HG03469 (cell line): Measurements from ENCODE around the gene RAB43.

Experiments
- ATAC-seq: cut with Tn5 transposase; IDR thresholded peaks from one replicate; pipeline ENCODE4 v1.9.1; 2021; ENCODE audit warnings: mild to moderate bottlenecking, moderate library complexity, moderate number of reproducible peaks; ENCODE audit not compliant: unreplicated experiment

RAB43 gene

GRCh38 chr3:129061888-129062834, 59.4 kb downstream of the RAB43 start:
- no peak for ATAC-seq

DNA sequence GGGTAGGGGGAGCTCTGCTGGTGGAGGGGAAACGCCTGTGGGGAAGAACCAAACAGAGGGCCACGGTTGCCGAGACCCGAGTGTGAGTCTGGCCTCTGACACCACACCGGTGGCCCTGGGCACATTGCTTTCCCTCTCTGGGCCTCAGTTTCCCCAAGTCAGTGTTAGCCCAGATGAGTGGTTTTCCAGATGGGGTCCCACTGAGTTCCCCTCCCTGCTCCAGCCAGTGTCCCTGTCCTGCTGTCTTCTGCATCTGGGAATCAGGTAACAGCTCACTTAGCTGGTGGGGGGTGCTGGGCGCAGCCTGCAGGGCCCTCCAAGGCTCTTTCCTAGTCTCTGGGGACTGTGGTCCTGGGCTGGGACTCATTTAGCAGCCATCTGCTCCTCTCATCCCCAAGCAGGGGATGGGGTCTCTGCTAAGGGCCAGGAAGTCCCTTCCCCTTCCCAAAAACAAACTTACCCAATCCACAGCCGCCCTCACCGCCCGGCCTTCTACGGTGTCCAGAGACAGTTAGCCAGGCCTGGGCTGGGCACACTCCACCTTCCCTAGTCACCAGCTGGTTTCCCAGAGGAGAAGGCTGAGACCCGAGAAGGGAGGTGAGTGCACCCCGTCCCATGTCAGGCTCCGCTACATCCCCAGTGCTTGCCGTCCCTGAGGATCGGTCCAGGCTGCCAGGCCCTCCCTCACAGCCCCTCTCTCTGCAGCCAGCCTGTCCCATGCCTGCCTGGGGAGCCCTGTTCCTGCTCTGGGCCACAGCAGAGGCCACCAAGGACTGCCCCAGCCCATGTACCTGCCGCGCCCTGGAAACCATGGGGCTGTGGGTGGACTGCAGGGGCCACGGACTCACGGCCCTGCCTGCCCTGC, 60.3 kb downstream of the RAB43 start:
- ATAC-seq, result no peak

DNA sequence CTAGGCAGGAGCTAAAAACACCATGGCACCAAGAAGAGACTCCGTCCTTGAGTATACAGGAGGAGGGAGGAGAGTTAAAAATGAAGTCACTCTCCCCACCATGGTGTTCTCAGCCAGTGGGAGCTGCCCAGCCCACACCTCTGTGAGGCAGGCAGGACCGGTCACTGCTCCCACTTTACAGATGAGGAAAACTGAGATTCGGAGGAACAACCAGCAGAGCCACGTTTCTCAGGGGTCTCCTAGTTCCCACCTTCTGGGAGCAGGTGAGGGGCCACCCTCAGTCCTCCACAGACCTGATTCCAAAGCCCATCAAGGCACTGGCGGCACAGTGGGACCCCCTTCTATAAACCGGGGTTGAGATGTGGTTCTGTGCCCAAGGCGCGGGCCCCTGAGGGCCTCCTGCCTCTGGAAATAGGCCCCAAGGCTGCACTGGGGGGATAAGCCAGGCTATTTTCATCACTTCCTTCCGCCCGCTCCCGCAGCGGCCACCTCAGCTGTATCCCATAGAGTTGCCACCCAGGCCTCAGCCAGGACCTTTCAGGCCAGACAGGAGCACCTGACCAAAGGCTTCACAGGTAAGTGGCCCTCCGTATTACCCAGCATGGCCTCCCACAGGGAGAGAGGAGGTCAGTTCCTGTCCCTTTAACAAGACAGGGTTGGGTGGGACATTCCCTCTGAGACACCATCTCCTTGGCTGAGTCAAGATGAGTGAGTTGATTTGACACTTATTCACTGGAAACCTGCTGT, 61.2 kb downstream of the RAB43 start, which contains the start of gene GP9:
TSS of gene GP9 (plus strand) at position 504 of the 747 bp plus-strand sequence. CDS start 961 bp downstream, outside the sequence.
- no peak for ATAC-seq

DNA sequence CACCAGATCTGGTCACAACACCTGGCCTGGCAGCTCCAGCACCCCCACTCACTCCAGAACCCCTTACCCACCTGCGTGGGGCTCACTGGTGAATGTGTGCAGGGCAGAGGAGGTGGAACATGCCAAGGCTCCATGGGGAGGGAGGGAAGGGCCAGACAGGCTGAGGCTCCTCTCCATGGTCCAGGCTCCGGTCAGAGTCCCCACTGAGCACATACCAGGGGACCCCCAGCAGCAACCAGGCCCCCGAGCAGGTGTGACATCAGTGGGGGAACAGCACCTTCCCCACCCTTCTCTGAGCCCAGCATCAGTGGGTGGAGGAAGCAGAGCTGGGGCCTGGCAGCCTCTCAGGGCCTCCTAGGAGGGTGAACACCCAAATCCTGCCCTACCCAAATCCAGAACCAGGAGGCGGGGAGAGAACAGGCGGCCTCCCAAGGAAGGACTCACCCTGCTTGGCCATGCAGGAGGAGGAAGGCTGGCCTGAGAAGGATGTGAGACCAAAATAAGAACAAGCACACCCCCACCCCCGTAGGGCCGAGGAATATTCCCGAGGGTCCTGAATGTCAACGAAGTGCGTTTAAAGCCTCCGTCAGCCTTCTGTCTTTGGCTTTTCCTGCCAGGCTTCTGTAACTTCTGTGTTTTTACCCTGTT, 62.2 kb downstream of the RAB43 start:
- ATAC-seq, result no peak

GRCh38 chr3:129058441-129059200, 63.0 kb downstream of the RAB43 start:
- peak; percentile 55 for ATAC-seq

DNA sequence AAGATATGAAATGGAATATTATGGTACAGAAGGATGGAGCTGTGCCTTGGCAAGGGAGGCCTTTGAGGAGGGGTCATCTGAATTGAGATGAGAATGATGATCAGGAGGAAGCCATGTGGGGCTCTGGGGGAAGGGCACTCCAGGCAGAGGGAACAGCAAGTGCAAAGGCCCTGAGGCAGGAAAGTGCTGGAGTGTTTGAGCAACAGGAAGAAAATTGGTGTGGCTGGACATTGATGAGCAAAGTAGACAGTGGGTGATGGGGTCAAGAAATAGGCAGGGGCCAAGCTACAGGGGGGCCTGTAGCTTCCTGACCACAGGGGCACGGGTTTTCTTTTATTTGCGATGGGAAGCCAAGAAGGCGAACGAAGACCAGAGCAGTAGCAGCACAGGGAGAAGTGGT, 64.4 kb downstream of the RAB43 start:
- ATAC-seq, result no peak

GRCh38 chr3:129056451-129057173, 65.0 kb downstream of the RAB43 start:
- ATAC-seq, result no peak

GRCh38 chr3:129054605-129055104, 66.9 kb downstream of the RAB43 start:
- no peak for ATAC-seq

DNA sequence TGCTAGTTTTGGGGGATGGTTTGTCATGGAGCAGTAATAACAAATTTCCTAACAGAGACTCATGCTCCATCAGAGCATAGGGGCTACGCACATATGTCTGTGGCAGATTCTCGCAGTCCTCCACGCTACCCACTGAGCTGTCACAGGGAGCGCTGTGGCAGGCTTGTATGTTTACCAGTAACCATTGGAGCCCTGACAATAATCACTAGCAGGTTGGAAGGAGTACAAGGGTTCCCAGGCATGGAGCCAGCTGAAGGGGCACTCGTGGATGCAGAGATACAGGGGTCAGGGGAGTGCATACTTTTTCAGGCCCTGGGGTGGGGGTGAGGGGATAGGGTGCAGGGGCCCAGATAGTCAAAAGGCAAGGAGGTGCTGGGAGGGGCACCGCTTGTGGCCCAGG, 68.9 kb downstream of the RAB43 start:
- ATAC-seq, result no peak

DNA sequence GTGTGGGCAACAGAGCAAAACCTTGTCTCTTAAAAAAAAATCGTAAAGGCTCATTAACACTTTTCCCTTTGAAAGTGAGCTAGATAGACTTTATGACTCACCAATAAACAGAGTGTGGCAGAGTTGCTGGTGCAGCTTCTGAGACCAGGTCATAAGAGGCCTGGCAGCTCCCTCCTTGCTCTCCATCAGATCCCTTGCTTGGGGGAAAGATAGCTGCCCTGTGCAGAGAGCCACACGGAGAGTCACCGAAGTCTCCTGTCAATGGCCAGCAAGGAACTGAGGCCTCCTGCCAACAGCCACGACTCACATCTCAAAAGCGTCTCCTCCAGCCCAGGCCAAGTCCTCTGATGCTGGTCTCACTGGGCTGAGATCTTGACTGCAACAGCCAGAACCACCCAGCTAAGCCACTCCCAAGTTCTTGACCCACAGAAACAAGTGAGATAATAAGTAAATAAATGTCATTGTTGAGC, 69.7 kb downstream of the RAB43 start:
- no peak for ATAC-seq

DNA sequence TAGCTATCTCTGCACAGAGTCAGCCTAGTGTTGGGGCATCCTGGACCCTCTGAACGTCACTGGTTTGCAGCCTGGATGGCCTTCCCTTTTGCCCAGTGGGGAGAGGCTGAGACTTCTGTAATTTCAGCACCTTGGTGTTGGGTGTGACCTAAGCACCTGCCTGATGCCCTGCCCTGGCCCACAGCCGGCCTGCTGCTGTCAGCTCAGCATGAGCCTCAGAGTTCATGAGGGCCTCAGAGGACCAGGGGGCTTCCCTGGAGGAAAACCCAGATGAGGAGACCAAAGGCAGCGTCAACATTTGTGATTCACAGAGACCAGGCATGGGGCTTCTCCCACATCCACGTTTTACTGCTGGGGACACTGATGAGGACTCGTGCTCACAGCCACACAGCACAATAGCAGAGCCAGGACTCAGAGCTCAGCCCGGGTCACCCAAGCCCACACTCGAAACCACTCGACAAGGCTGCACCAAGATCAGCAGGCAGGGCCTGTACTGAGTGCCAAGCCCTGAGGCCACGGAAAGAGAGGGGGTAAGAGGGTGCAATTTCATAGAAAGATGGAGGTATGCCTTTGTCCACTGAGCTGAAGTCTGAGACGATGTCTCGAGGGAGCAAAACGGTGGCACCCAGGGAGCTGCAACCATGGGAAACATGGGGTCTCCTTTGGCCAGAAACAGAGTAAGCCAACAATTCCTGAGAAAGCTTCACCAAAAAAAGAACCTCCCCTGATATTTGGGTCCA, 70.9 kb downstream of the RAB43 start:
- ATAC-seq, result no peak

DNA sequence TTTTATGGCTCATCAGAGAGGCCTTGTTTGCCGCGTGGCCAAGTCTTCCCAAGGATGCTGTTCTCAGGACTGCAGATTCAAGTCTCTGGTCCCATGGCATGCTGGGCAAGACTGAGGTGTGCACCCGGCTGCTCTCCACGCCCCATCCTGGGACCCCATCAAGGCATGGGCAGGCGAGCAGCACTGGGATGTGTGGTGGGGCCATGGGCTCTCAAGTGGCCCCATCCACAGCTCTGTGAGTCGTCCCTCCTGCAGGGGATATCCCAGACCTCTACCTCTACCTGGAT, 74.1 kb downstream of the RAB43 start:
- ATAC-seq, result no peak

- ATAC-seq, result no peak
Measured at GRCh38 chr3:129046732-129047552, 74.7 kb downstream of the RAB43 start.

GRCh38 chr3:129046037-129046731, 75.4 kb downstream of the RAB43 start:
- no peak for ATAC-seq

DNA sequence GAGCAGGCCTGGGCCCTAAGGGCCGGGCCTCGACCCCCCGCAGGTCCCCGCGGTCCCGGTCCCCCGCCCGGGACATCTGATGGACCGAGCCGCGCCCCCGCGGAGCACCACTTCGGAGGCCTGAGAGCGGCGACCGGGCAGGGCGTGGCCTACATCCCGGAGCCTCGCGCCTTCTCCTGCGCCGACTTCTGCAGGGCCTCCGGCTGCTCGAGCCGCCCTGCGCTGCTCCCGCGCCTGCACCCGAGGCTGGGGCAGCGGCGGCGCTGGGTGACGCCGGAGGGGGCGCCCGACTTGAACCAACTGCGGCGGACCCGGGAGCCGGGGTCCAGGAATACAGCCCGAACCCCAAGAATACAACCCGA, 75.9 kb downstream of the RAB43 start:
- ATAC-seq, result no peak

- no peak for ATAC-seq
Measured at GRCh38 chr3:129040579-129041300, 80.9 kb downstream of the RAB43 start.
